Stimulated activated CD4-positive, alpha-beta T cell treated with anti-CD3 and anti-CD28 coated beads, Interleukin-15, amount 100 ng/mL, for 48 hours (primary cell): ENCODE data around the gene BPIFB3.
"Not testable (repeated sequence)": the region's sequence is repeated elsewhere in the genome, so short reads cannot be mapped to it uniquely, and the experiment has no call there.

Experiments
- DNase-seq, 2 donors: peaks; one replicate each; pipeline ENCODE4 v3.0.0-alpha.2; 2020; ENCODE audit warnings: low read depth in 2 of 2

BPIFB3 gene

DNA sequence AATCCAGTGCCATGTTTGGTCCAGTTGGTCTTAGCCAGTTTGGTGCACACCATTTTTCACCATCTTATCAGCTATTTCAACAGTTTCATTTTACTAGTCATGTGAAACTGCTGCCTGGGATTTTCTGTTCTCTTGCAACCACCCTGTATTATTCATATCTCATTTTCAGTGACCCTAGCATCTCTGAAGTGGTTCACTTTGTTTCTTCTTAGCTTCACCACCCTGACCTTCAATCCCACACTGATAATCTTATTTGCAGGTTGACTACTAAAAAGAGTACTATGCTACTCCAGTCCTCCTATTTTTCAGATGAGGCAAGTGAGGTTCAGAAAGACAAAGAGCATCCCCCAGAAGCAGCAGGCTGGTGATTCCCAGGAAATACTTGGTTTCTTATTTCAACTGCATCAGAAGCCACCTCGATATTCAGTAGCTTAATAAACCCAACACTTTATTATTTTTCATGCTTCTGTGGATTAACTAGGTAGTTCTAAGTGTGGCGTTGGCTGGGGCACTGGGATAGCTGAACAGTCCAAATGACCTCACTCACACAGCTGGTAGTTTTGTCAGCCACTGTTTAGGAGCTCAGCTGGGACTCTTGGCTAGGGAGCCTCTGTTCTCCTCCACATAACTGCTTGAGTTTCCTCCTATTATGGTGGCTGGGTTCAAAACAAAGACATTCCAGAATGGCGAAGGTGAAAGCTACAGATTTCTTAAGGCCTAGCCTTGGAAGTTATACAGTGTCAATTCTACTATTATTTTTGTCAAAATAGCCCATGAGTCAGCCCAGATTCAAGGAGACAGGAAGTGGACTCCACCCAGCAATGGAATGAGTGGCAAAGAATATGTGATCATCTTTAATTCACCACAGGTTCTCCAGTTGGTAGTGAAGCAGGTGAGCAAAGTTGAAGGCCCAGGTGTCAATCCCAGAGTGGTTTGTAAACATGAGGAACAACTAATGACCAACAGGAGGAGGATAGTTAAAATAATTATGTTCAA lies 66.3 kb downstream of the BPIFB3 start:
- DNase-seq = no peak

DNA sequence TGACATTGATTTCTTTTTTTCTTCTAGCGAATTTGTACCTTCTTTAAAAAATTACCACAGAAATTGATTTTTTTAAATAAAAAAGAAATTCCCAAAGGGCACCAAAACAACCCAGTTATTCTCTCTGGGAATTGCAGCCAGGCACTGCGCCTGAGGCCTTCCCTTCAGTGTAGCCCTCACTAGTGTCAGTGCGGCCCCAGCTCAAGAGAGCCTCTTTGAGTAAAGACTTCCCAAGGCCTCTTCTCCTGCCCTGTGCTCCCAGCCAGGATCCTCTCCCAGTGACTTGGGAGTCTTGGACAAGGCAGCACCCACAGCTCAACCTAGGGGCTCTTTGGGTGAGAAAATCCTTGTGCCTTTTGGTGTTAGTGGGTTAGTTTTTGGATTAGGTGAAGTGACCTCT lies 67.2 kb downstream of the BPIFB3 start:
- DNase-seq = no peak

DNA sequence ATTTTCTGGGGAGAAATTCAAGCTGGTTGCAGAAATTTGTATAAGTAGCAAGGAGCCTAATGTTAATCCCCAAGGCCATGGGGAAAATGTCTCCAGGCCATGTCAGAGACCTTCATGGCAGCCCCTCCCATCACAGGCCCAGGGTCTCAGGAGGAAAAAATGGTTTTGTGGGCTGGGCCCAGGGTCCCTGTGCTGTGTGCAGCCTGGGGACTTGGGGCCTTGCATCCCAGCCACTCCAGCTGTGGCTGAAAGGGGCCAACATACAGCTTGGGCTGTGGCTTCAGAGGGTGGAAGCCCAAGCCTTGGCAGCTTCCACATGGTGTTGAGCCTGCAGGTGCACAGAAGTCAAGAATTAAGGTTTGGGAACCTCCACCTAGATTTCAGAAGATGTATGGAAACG lies 68.6 kb downstream of the BPIFB3 start:
- DNase-seq = not testable (repeated sequence)
